Neutrophil (primary cell): ENCODE measurements around the gene LCP2.

Source experiments
- H3K27ac ChIP-seq: fragments of 200-600 bp; sonication (generic); 2 replicates; pipeline ENCODE4 v1.5.1; 2016; ENCODE audit warnings: mild to moderate bottlenecking, moderate library complexity
- H3K27me3 ChIP-seq: fragments of 200-600 bp; sonication (generic); 2 replicates; pipeline ENCODE4 v1.6.0; 2016; ENCODE audit warnings: mild to moderate bottlenecking
- H3K36me3 ChIP-seq: fragments of 200-600 bp; sonication (generic); 2 replicates; pipeline ENCODE4 v1.5.1; 2017
- H3K4me1 ChIP-seq, 2 experiments: fragments of 200-600 bp in 1 of 2; sonication (generic) in 1 of 2; 1 replicate in 1 of 2; 2 replicates in 1 of 2; pipeline versions ENCODE4 v1.5.1 to v1.6.1; 2013 to 2016; ENCODE audit warnings: low read depth in 1 of 2, low read length in 1 of 2, mild to moderate bottlenecking in 1 of 2, moderate library complexity in 1 of 2; ENCODE audit not compliant: control insufficient read depth in 1 of 2, insufficient read depth in 1 of 2
- H3K4me3 ChIP-seq, 2 experiments: fragments of 200-600 bp in 1 of 2; sonication (generic) in 1 of 2; 1 replicate in 1 of 2; 2 replicates in 1 of 2; pipeline ENCODE4 v1.5.1; 2013 to 2016; ENCODE audit warnings: low read depth in 1 of 2, low read length in 1 of 2, mild to moderate bottlenecking in 1 of 2, moderate library complexity in 1 of 2
- H3K9me3 ChIP-seq: fragments of 200-600 bp; sonication (generic); 2 replicates; pipeline ENCODE4 v1.5.1; 2016
- CTCF ChIP-seq: fragments of 200-600 bp; sonication (generic); IDR thresholded peaks from 2 replicates; pipeline ENCODE4 v1.5.1; 2016; ENCODE audit warnings: antibody characterized with exemption

Gene LCP2

GRCh38 chr5:170217831-170218230, 79.7 kb downstream of the LCP2 start:
- no peak overlapping the region for H3K27ac ChIP-seq
- H3K4me1 ChIP-seq: no peaks in the 10 kb centered on the region
- H3K9me3 ChIP-seq: no peaks in the 10 kb centered on the region
- H3K4me3 ChIP-seq: no peak overlapping the region
- no peak for TF ChIP-seq CTCF
- H3K27me3 ChIP-seq: no peaks in the 10 kb centered on the region
- H3K36me3 ChIP-seq: no peaks in the 10 kb centered on the region

GRCh38 chr5:170216257-170216864, 81.2 kb downstream of the LCP2 start:
- no peak for TF ChIP-seq CTCF
- H3K27ac ChIP-seq: no peak overlapping the region
- H3K4me3 ChIP-seq: no peak overlapping the region
- no peaks in the 10 kb centered on the region for H3K27me3 ChIP-seq
- H3K9me3 ChIP-seq: no peaks in the 10 kb centered on the region
- H3K36me3 ChIP-seq: no peaks in the 10 kb centered on the region
- H3K4me1 ChIP-seq: no peaks in the 10 kb centered on the region

GRCh38 chr5:170211575-170212334, 85.8 kb downstream of the LCP2 start:
- H3K27ac ChIP-seq: no peak overlapping the region
- no peak for TF ChIP-seq CTCF
- no peaks in the 10 kb centered on the region for H3K9me3 ChIP-seq
- H3K4me1 ChIP-seq: no peaks in the 10 kb centered on the region
- no peaks in the 10 kb centered on the region for H3K36me3 ChIP-seq
- peaks cover 4% of the 10 kb centered on the region for H3K27me3 ChIP-seq
- no peak overlapping the region for H3K4me3 ChIP-seq

DNA sequence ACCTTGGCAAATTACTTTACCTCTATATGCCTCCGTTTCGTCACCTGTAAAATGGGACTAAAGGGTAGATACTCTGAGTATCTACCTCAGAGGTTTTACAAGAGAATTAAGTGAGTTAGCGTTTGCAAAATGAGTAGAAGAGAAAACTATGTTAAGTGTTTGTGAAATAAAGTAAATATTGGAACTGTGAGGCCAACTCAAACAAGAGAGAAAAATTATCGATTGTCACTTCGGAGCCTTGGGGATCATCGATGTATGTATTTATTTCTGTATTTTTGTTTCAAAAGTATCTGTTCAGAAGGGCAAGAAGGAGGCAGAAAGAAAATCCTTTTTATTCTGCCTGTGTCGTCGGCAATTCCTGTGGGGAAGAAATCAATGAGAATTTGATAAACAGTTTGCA, 90.6 kb downstream of the LCP2 start:
- Histone ChIP-seq H3K27me3 (peaks cover 14% of the 10 kb centered on the region), H3K4me1 (no peaks in the 10 kb centered on the region), H3K9me3 (no peaks in the 10 kb centered on the region), H3K4me3 (no peak overlapping the region), H3K36me3 (no peaks in the 10 kb centered on the region), H3K27ac (no peak overlapping the region)
- no peak for TF ChIP-seq CTCF

- no peaks in the 10 kb centered on the region for H3K36me3 ChIP-seq
- no peaks in the 10 kb centered on the region for H3K9me3 ChIP-seq
- peaks cover 14% of the 10 kb centered on the region for H3K27me3 ChIP-seq
- H3K27ac ChIP-seq: no peak overlapping the region
- no peak overlapping the region for H3K4me3 ChIP-seq
- TF ChIP-seq CTCF: no peak
- no peaks in the 10 kb centered on the region for H3K4me1 ChIP-seq
These were observed 91.4 kb downstream of the LCP2 start for GRCh38 chr5:170206216-170206615.
